OCI-LY7 (cell line): ENCODE results near the gene PLS3. TPM values are rescaled to one million over a fixed set of nuclear protein-coding genes. Genes with fewer than 3 reads are reported as not detected.

Experiments used
- BruUV-seq: library from RNA; stranded (reverse); fragments of 400-500 nt; replicated peaks from 2 replicates; lab custom pipeline; 2021; lab: Mats Ljungman, UMichigan
- CTCF ChIA-PET: fragments of 300-600 bp; sonication (Branson Sonifier 250); formaldehyde crosslinking; loops from one replicate; lab custom pipeline; 2022; ENCODE audit warnings: antibody characterized with exemption; ENCODE audit not compliant: unreplicated experiment; lab: Charles Lee
- POLR2A ChIA-PET: fragments of 300-600 bp; sonication (Branson Sonifier 250); formaldehyde crosslinking; loops from one replicate; lab custom pipeline; 2022; ENCODE audit warnings: antibody characterized with exemption; lab: Charles Lee
- DNase-seq: peaks from one replicate; pipeline ENCODE4 v3.0.0-alpha.2; 2015; ENCODE audit warnings: low spot score
- H2AFZ ChIP-seq: fragments of 200-600 bp; sonication (generic), shearing (Covaris generic); 2 replicates; pipeline ENCODE4 v1.6.1; 2014; ENCODE audit warnings: mild to moderate bottlenecking, antibody characterized with exemption, low read length, moderate library complexity
- H3K27ac ChIP-seq: fragments of 200-600 bp; sonication (generic); 2 replicates; pipeline ENCODE4 v1.5.1; 2014; ENCODE audit warnings: mixed run types, low read depth, mild to moderate bottlenecking, moderate library complexity, low read length, inconsistent platforms; ENCODE audit not compliant: poor library complexity, severe bottlenecking
- H3K36me3 ChIP-seq: fragments of 200-600 bp; sonication (generic); 2 replicates; pipeline ENCODE4 v1.6.1; 2014; ENCODE audit warnings: mild to moderate bottlenecking, antibody characterized with exemption, low read length, moderate library complexity, mixed read lengths; ENCODE audit not compliant: insufficient read depth
- H3K4me1 ChIP-seq: fragments of 200-600 bp; sonication (generic); 2 replicates; pipeline ENCODE4 v1.5.1; 2014; ENCODE audit warnings: mild to moderate bottlenecking, low read length; ENCODE audit not compliant: insufficient read depth, poor library complexity, severe bottlenecking
- H3K4me2 ChIP-seq: fragments of 200-600 bp; sonication (generic); 2 replicates; pipeline ENCODE4 v1.6.1; 2014; ENCODE audit warnings: mild to moderate bottlenecking, low read length
- H3K4me3 ChIP-seq: fragments of 200-600 bp; sonication (generic); 2 replicates; pipeline ENCODE4 v1.5.1; 2014; ENCODE audit warnings: mild to moderate bottlenecking, low read depth, low read length; ENCODE audit not compliant: poor library complexity, severe bottlenecking
- H3K79me2 ChIP-seq: fragments of 200-600 bp; sonication (generic); 2 replicates; pipeline ENCODE4 v1.6.1; 2016; ENCODE audit warnings: low read depth, mild to moderate bottlenecking, low read length, moderate library complexity, mixed read lengths; ENCODE audit not compliant: insufficient read depth
- H3K9me2 ChIP-seq: fragments of 200-600 bp; sonication (generic); 2 replicates; pipeline ENCODE4 v1.6.1; 2016; ENCODE audit warnings: mild to moderate bottlenecking, low read length, mixed read lengths; ENCODE audit not compliant: insufficient read depth
- H3K9me3 ChIP-seq: fragments of 200-600 bp; sonication (generic); 2 replicates; pipeline ENCODE4 v1.6.1; 2014; ENCODE audit warnings: mild to moderate bottlenecking, mixed run types, low read length, mixed read lengths
- H4K20me1 ChIP-seq: fragments of 200-600 bp; sonication (generic); 2 replicates; pipeline ENCODE4 v1.6.1; 2014; ENCODE audit warnings: mild to moderate bottlenecking, antibody characterized with exemption, low read length, moderate library complexity, mixed read lengths; ENCODE audit not compliant: insufficient read depth
- EZH2phosphoT487 ChIP-seq: fragments of 200-600 bp; sonication (generic); IDR thresholded peaks from 2 replicates; pipeline ENCODE4 v1.6.1; 2018; ENCODE audit warnings: low read depth, borderline replicate concordance, mild to moderate bottlenecking, mixed run types, antibody characterized with exemption, low read length, moderate library complexity, mixed read lengths
- intact Hi-C: fragments of 100-400 bp; cut with micrococcal nuclease; formaldehyde crosslinking; loops from one replicate; pipeline ENCODE4 v1.10.0; 2022; ENCODE audit not compliant: unreplicated experiment
- total RNA-seq, 2 experiments: library from RNA; depleted of rRNA in 1 of 2; stranded (reverse); fragments of >200 nt in 1 of 2; shearing (Covaris generic) in 1 of 2; gene quantifications; 2 replicates each; pipeline ENCODE4 v1.2.3, GENCODE V29; 2014 to 2022
- TF ChIP-seq, protein P1 (sequence below): fragments of 200-600 bp; sonication (generic); conservative IDR thresholded peaks from 2 replicates; pipeline ENCODE4 v1.5.1; 2014; ENCODE audit warnings: mild to moderate bottlenecking, antibody characterized with exemption, low read length, moderate library complexity, mixed read lengths

PLS3 gene
- total RNA-seq, 2 experiments from 2014 or later, result not detected

GRCh38 chrX:115573185-115573584 lies 12.2 kb downstream of the PLS3 start:
- CTCF ChIA-PET, result no interaction called here
- no peaks in the 10 kb centered on the region for H3K9me3 ChIP-seq
- H4K20me1 ChIP-seq, result no peaks in the 10 kb centered on the region
- DNase-seq, result no peak
- no peaks in the 10 kb centered on the region for H3K79me2 ChIP-seq
- TF ChIP-seq EZH2phosphoT487, result no peak
- TF ChIP-seq, protein P1, sequence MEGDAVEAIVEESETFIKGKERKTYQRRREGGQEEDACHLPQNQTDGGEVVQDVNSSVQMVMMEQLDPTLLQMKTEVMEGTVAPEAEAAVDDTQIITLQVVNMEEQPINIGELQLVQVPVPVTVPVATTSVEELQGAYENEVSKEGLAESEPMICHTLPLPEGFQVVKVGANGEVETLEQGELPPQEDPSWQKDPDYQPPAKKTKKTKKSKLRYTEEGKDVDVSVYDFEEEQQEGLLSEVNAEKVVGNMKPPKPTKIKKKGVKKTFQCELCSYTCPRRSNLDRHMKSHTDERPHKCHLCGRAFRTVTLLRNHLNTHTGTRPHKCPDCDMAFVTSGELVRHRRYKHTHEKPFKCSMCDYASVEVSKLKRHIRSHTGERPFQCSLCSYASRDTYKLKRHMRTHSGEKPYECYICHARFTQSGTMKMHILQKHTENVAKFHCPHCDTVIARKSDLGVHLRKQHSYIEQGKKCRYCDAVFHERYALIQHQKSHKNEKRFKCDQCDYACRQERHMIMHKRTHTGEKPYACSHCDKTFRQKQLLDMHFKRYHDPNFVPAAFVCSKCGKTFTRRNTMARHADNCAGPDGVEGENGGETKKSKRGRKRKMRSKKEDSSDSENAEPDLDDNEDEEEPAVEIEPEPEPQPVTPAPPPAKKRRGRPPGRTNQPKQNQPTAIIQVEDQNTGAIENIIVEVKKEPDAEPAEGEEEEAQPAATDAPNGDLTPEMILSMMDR, result no peak
- no peaks in the 10 kb centered on the region for H3K36me3 ChIP-seq
- no peak overlapping the region for H2AFZ ChIP-seq
- BruUV-seq, result no TSS peak
- POLR2A ChIA-PET, result no interaction called here
- no peak overlapping the region for H3K4me3 ChIP-seq
- intact Hi-C loops, result no loop called here
- H3K4me1 ChIP-seq, result no peaks in the 10 kb centered on the region
- H3K4me2 ChIP-seq, result no peak overlapping the region
- no peak overlapping the region for H3K27ac ChIP-seq
- no peaks in the 10 kb centered on the region for H3K9me2 ChIP-seq

GRCh38 chrX:115576676-115577075 lies 15.7 kb downstream of the PLS3 start:
- CTCF ChIA-PET, result no interaction called here
- Histone ChIP-seq H2AFZ (no peak overlapping the region), H3K27ac (no peak overlapping the region), H3K36me3 (no peaks in the 10 kb centered on the region), H4K20me1 (no peaks in the 10 kb centered on the region), H3K4me1 (no peaks in the 10 kb centered on the region), H3K4me2 (no peak overlapping the region), H3K4me3 (no peak overlapping the region), H3K9me2 (no peaks in the 10 kb centered on the region), H3K79me2 (no peaks in the 10 kb centered on the region), H3K9me3 (no peaks in the 10 kb centered on the region)
- POLR2A ChIA-PET, result no interaction called here
- no peak for TF ChIP-seq EZH2phosphoT487
- TF ChIP-seq, protein P1, result no peak
- no peak for DNase-seq
- intact Hi-C loops, result no loop called here
- no TSS peak for BruUV-seq

- BruUV-seq, result no TSS peak
- no peak overlapping the region for H3K4me2 ChIP-seq
- ChIA-PET CTCF (no interaction called here), POLR2A (interaction anchor here (0.6 kb wide), 1 partner anchor 242 kb away, joined by 4 read pairs; no protein-coding TSS in a partner anchor)
- H4K20me1 ChIP-seq, result no peaks in the 10 kb centered on the region
- no peaks in the 10 kb centered on the region for H3K36me3 ChIP-seq
- no peak overlapping the region for H3K4me3 ChIP-seq
- no peak overlapping the region for H3K27ac ChIP-seq
- H3K4me1 ChIP-seq, result no peaks in the 10 kb centered on the region
- no peaks in the 10 kb centered on the region for H3K9me3 ChIP-seq
- no peaks in the 10 kb centered on the region for H3K79me2 ChIP-seq
- no peaks in the 10 kb centered on the region for H3K9me2 ChIP-seq
- H2AFZ ChIP-seq, result no peak overlapping the region
- DNase-seq, result no peak
- intact Hi-C loops, result no loop called here
- no peak for TF ChIP-seq EZH2phosphoT487
- TF ChIP-seq, protein P1, result no peak
Observed at GRCh38 chrX:115579327-115579726, 18.4 kb downstream of the PLS3 start.
